Esophagus mucosa (tissue), 1 donor: ENCODE results near the gene ADGRA3. TPM values are rescaled to one million over a fixed set of nuclear protein-coding genes. Genes with fewer than 3 reads are reported as not detected.

Experiments
- ATAC-seq: fragments of 200-7000 bp; cut with Tn5 transposase; one replicate; pipeline ENCODE4 v1.9.1; 2020
- total RNA-seq: library from RNA; stranded (reverse); gene quantifications from one replicate; pipeline ENCODE4 v1.2.4, GENCODE V29; 2023
- donor health status: DM: yes; HTN: yes; CAD: no.

ADGRA3 gene
- total RNA-seq, 1 donor from 2014 or later = 6.3 TPM

GRCh38 chr4:22512306-22512705 is 3.6 kb downstream of the ADGRA3 start:
- ATAC-seq = no peak

DNA sequence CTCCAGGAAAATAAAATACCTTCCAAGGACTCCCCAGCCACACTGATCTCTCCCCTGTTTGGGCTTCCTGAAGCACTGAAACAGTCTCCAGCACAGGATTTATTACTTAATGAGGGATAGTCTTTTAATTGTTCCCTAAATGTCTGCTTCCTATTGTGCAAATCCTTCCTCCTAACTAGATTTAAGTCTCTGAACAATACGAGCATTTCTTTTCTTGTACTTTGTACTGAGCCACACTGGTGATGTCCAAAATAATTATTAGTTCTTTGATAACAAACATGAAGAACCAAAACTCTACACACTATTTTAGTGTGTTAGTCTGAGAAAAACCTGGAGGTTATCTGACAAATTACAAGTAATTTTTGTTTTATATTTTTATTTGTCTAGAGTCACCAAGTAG is 5.1 kb downstream of the ADGRA3 start:
- ATAC-seq = no peak

- no peak for ATAC-seq
Observed at GRCh38 chr4:22508376-22508775, 7.5 kb downstream of the ADGRA3 start.

- ATAC-seq = no peak
Observed at GRCh38 chr4:22504922-22505321, 10.9 kb downstream of the ADGRA3 start.

- no peak for ATAC-seq
Observed at GRCh38 chr4:22504447-22504846, 11.4 kb downstream of the ADGRA3 start.

DNA sequence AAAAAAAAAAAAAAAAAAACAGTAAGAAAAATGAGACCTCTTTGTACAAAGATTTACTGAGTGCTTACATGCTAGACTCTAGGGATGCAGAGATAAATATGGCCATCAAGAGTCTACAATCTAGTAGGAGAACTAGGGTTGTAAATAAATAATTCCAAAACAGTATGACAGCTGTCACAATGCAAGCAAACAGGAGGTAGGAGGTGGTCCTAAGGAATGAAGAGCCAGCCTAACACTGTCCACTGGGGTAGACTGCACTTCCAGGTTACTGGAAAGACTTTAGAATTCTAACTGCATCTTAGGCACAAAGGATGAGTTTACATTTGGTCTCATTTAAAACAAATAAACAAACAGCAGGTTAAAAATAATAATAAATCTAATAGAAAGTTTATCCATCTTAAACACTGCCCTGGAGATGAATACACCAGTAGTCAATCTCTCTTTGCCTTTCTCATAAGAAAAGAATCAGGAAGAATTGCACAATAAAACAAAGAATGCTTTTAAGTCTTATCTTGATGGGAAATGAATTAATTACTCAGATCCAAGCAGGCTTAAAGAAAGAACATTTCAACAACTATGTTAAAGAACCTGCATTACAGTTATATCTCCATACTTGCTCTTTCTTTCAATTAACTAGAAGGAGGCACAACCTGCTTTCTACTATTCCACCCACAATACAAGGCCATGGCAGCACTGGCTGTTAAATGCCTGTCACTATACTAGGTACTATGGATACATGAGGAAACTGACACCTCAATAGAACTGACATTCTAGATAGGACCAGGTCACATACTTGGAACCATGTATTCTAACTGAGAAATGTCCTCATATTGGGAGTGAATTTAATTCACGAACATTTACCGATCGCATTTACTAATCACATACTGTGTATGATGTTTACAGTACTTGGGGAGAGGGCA is 12.7 kb downstream of the ADGRA3 start:
- no peak for ATAC-seq

DNA sequence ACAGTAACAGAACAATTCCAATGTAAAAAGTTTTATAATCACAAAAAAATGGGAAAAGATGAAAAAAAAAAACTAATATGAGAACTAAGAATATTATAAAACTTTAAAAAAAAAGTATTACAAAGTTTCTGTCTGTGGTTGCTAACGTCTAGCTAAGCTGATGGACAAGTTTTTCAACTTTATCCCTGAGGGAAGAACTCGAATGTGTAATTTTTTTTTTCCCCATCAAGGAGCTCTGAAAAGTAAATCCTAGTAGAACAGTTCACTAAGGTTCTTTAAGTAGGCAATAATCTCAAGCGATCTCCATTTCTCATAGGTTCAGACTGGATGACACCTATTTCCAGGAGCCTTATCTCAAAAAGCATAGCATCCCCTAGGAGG is 14.2 kb downstream of the ADGRA3 start:
- ATAC-seq = no peak

- peak; percentile 88 for ATAC-seq
Observed at GRCh38 chr4:22500831-22501714, 14.8 kb downstream of the ADGRA3 start.

- peak; percentile 51 for ATAC-seq
Observed at GRCh38 chr4:22500128-22500611, 15.7 kb downstream of the ADGRA3 start.

GRCh38 chr4:22498866-22499265 is 17.0 kb downstream of the ADGRA3 start:
- no peak for ATAC-seq

- ATAC-seq = no peak
Observed at GRCh38 chr4:22496165-22496813, 19.6 kb downstream of the ADGRA3 start.

DNA sequence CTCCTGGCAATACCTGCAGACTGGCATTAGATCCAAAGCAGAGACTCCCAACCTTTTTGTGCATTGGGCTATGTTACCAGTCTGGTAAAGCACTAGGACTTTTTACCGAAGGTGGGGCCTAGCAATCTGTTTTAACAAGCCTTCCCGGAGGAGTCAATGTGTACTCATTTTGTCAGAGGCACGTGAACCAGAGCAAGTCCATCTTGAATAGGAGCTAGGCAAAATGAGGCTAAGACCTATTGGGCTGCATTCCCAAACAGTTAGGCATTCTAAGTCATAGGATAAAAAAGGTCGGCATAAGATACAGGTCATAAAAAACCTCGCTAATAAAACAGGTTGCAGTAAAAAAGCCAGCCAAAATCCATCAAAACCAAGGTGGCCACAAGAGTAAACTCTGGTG is 22.3 kb downstream of the ADGRA3 start:
- ATAC-seq = peak; percentile 64

GRCh38 chr4:22492987-22493386 is 22.9 kb downstream of the ADGRA3 start:
- ATAC-seq = no peak

GRCh38 chr4:22491939-22492338 is 23.9 kb downstream of the ADGRA3 start:
- no peak for ATAC-seq

DNA sequence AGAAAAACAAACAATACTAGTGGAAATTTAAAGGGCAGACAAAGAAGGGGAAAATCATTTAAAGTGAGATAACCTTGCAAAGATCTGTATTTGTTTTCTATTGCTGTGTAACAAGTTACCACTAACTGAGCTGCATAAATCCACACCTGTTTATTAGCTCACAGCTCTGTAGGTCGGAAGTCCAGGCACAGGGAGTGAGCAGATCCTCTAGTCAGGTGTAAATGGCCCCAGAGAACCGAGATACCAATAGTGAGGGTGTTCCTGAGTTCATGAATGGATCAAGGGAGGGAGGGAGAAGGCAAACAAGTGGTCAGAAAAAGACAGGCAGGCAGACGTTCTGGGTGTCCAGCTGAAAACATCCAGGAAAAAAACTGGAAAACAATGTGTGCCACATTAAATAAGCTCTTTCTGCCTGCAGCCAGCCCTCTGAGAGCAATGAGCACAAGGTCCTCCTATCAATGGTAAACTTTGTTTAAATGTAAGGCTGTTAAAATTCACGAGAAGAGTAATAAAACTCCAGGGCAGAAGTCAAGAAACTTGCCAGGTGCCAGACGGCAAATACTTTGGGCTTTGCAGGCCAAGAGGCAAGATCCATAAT is 25.0 kb downstream of the ADGRA3 start:
- ATAC-seq = no peak

GRCh38 chr4:22488106-22488505 is 27.8 kb downstream of the ADGRA3 start:
- no peak for ATAC-seq

DNA sequence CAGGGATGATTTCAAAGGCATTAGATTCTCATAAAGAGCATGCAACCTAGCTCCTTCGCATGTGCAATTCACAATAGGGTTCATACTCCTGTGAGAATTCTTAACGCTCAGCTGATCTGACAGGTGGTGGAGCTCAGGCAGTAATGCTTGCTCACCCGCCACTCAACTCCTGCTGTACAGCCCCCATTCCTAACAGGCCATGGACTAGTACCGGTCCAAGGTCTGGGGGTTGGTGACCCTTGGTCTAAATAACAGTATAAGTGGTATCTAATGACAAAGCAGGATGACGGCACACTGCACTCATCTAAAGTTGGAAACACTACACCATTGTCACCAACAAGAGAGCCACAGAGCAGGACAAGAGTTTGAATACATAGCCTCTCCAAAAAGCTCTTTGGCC is 28.5 kb downstream of the ADGRA3 start:
- ATAC-seq = no peak

- ATAC-seq = no peak
Observed at GRCh38 chr4:22486276-22486675, 29.6 kb downstream of the ADGRA3 start.

DNA sequence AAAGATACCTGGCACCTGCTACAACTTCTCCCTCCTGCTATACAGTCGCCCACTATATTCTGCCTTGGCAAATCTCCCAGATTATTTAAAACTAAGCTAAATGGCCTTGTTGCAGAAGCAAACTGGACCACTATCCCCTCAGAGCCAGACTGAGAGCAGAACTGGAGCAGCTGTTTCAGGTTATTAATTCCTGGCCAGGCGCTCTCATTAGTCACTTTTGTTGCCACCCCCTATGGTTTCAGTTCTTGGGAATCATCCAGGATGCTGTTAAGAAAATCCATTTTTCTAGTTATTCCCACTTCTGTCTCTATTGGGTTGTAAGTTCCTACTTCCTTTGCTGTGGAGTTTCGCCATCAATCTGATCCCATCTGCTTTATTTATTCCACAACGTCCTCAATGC is 30.1 kb downstream of the ADGRA3 start:
- ATAC-seq = no peak

GRCh38 chr4:22483551-22483981 is 32.3 kb downstream of the ADGRA3 start:
- ATAC-seq = peak; percentile 41

DNA sequence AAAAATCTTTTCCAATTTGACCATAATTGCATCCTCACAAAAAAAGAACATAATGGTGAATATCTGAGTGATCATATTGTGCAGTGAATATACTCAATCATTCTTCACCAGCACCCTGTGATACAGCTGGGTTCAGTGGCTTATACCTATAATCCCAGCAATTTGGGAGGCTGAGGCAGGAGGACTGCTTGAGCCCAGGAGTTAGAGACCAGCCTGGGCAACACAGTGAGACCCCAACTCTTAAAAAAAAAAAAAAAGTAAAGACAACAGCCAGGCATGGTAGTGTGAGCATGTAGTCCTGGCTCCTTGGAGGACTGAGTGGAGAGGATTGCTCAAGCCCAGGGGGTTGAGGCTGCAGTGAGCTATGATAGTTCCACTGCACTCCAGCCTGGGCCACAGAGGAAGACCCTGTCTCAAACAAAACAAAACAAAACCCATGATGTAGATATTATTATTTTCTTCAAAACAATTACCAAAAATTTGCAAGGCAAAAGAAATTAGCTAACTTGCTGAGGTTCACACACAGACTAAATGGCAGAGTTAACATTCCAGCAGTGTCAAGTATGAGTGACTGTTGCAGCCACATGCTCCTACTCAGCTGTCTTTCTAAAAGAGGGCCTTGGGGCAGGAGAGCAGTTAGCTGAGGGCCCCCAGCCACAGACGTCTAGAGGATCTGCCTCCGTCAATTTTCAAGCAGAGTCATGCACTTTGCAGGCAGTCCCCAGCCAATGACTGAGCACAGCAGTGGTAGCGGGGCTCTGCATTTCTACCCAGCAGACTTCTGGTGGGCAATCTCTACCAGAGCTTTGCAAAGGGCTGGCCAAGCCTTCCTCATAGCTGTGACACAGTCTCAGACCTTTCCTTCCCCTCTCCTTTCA is 33.4 kb downstream of the ADGRA3 start:
- ATAC-seq = peak; percentile 13
